ENCODE data around the gene SLC16A6. TPM values are rescaled to one million over a fixed set of nuclear protein-coding genes. Genes with fewer than 3 reads are reported as not detected.
"Not testable (repeated sequence)": the region's sequence is repeated elsewhere in the genome, so short reads cannot be mapped to it uniquely, and the experiment has no call there.

Gene SLC16A6
- total RNA-seq, 2 experiments from 2014 or later, result 6.0 to 10.7 TPM

DNA sequence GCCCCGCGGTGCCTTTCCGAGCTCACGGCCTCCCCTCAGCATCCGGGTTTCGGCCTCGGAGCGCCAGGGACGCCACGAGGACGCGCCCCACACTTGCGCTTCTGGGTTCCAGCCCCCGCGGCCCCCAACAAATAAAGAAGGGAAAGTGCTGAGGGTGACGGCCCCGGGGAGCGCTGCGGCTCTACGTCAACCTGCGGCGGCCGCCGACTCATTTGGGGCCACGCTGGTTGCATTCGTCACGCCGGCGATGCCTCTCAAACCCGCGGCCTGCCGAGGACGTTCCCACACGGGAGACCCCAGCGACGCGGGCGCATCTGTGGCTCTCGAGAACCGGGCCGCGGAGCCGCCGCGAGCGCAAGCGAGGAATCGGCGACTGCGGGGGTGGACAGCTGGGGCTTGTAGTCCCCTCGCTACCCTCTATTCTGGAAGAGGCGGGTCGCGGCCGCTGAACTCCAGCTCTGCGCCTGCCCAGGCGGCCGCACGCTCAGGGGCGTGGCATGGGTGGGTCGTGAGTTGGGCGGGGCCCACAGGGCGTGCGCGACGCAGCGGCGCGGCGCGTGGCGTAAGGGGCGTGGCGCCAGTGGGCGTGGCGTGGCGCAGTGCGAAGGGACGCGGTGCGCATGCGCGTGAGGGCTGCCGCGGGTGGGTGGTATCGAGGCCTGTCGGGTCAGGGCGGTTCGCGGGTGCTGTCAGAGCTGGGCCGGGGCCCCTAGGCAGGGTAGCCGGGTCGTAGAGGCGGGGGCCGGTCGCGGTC lies 43.3 kb downstream of the SLC16A6 start, which contains the start of gene AMZ2:
TSS of gene AMZ2 (plus strand) at position 599 of the 754 bp plus-strand sequence. CDS start 2,145 bp downstream, outside the sequence.
- no peaks in the 10 kb centered on the region for H3K9me3 Mint-ChIP-seq (ENCODE audit: low read depth)
- ATAC-seq (peak; percentile 90), DNase-seq (peak; percentile 96)
- peaks cover 48% of the 10 kb centered on the region for H3K4me1 Mint-ChIP-seq
- peaks cover 38% of the 10 kb centered on the region for H3K36me3 Mint-ChIP-seq
- H3K4me3 Mint-ChIP-seq, result peak within 1 kb of the TSS; percentile 81
- no peaks in the 10 kb centered on the region for H3K27me3 Mint-ChIP-seq
- H3K27ac Mint-ChIP-seq, result peak within 1 kb of the TSS; percentile 91
- CTCF ChIA-PET, result interaction anchor here (0.7 to 4.5 kb wide), 14 partner anchors 11 to 1595 kb away, joined by 3 to 27 read pairs (median 7); no protein-coding TSS in a partner anchor

DNA sequence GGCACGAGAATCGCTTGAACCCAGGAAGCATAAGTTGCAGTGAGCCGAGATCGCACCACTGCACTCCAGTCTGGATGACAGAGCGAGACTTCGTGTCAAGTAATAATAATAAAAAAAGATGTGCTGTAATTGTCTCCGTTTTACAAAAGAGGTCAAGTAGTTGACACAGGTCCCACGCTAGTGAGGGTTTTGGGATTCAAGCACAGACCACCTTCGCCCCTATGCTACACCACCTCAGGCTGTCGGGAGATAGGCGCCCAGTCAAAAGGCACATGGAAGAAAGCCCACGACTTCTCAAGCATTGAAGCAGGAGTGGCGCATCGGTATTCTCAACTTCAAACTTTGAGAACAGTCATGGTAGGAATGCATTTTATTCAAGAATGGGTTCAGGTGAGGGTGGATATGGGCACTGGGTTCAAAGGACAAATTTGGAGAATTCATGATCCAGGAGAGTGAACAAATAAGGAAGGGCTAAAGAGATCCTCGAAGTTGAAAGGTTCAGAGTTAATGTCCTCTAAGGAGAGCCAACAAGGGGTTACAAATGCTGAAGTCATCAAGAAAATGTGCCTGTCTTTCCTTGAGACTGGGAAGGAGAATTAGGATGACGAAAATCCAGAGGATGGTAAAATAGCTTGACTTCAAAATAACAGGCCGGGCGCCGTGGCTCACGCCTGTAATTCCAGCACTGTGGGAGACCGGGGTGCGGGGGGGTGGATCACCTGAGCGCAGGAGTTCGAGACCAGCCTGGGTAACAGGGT lies 44.5 kb downstream of the SLC16A6 start:
- CTCF ChIA-PET, result interaction anchor here (0.6 to 4.5 kb wide), 12 partner anchors 9 to 216 kb away, joined by 3 to 27 read pairs (median 10); no protein-coding TSS in a partner anchor
- Mint-ChIP-seq H3K27ac (peak overlapping the region; percentile 91), H3K36me3 (peaks cover 30% of the 10 kb centered on the region), H3K27me3 (no peaks in the 10 kb centered on the region), H3K9me3 (ENCODE audit: low read depth) (no peaks in the 10 kb centered on the region), H3K4me3 (peak overlapping the region; percentile 81), H3K4me1 (peaks cover 44% of the 10 kb centered on the region)
- ATAC-seq (no peak), DNase-seq (no peak)

DNA sequence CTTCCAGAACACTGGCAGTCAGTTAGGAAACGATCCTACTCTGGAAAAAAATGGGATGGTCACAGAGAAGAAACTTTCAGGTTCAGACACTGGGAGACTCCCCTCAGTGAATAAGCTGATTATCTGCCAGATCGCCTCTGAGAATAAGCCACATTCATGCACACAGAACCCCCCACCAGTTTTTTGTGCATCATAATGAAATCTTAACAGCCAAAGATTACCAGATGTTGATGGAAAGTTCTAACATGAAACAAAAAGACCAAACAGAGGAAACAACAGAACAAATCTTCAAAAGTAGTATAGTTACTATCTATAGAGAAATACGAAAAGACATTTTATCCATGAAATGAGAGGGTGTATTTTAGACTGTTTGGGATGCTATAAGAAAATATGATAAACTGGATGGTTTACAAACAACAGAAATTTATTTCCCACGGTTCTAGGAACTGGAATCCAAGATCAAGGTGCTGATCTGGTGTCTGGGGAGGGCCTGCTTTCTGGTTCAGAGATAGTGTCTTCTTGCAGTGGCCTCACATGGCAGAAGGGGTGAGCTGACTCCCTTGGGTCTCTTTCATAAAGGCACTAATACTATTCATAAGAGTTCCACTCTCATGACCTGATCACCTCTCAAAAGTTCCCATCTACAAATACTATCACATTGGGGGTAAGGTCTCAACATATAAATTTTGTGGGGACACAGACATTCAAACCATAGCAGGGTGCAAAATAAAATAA lies 51.1 kb downstream of the SLC16A6 start:
- peaks cover 62% of the 10 kb centered on the region for H3K4me1 Mint-ChIP-seq
- peak overlapping the region; percentile 76 for H3K4me3 Mint-ChIP-seq
- peaks cover 17% of the 10 kb centered on the region for H3K36me3 Mint-ChIP-seq
- peak overlapping the region; percentile 99 for H3K27ac Mint-ChIP-seq
- ATAC-seq (no peak), DNase-seq (no peak)
- H3K27me3 Mint-ChIP-seq, result no peaks in the 10 kb centered on the region
- CTCF ChIA-PET, result interaction anchor here (3.9 kb wide), 1 partner anchor 34 kb away, joined by 20 read pairs; no protein-coding TSS in a partner anchor
- no peaks in the 10 kb centered on the region for H3K9me3 Mint-ChIP-seq (ENCODE audit: low read depth)

- H3K36me3 Mint-ChIP-seq, result peaks cover 17% of the 10 kb centered on the region
- peak; percentile 62 for DNase-seq
- H3K4me3 Mint-ChIP-seq, result peak overlapping the region; percentile 76
- no peaks in the 10 kb centered on the region for H3K27me3 Mint-ChIP-seq
- peak overlapping the region; percentile 99 for H3K27ac Mint-ChIP-seq
- H3K4me1 Mint-ChIP-seq, result peaks cover 64% of the 10 kb centered on the region
- peak; percentile 13 for ATAC-seq
- CTCF ChIA-PET, result interaction anchor here (1.0 to 3.9 kb wide), 5 partner anchors 15 to 65 kb away, joined by 3 to 20 read pairs (median 5); partner anchors contain the start of genes ARSG and SLC16A6
- H3K9me3 Mint-ChIP-seq (ENCODE audit: low read depth), result no peaks in the 10 kb centered on the region
Measured at GRCh38 chr17:68238871-68239253, 52.1 kb downstream of the SLC16A6 start.

GRCh38 chr17:68238164-68238870 lies 52.6 kb downstream of the SLC16A6 start:
- Mint-ChIP-seq H3K36me3 (peaks cover 17% of the 10 kb centered on the region), H3K4me3 (peak overlapping the region; percentile 76), H3K9me3 (ENCODE audit: low read depth) (no peaks in the 10 kb centered on the region), H3K4me1 (peaks cover 64% of the 10 kb centered on the region), H3K27me3 (no peaks in the 10 kb centered on the region), H3K27ac (peak overlapping the region; percentile 99)
- CTCF ChIA-PET, result interaction anchor here (0.7 to 3.9 kb wide), 11 partner anchors 10 to 222 kb away, joined by 3 to 21 read pairs (median 3); partner anchors contain the start of genes AMZ2, ARSG and SLC16A6
- ATAC-seq (peak; percentile 13), DNase-seq (no peak)

GRCh38 chr17:68237369-68238163 lies 53.4 kb downstream of the SLC16A6 start:
- Mint-ChIP-seq H3K4me1 (peaks cover 68% of the 10 kb centered on the region), H3K4me3 (peak overlapping the region; percentile 76), H3K36me3 (peaks cover 20% of the 10 kb centered on the region), H3K27ac (peak overlapping the region; percentile 99)
- CTCF ChIA-PET, result interaction anchor here (0.7 to 3.9 kb wide), 13 partner anchors 11 to 223 kb away, joined by 3 to 21 read pairs (median 4); partner anchors contain the start of genes AMZ2, ARSG and SLC16A6
- ATAC-seq (peak; percentile 77), DNase-seq (peak; percentile 76)
- H3K27me3 Mint-ChIP-seq; H3K9me3 Mint-ChIP-seq (ENCODE audit: low read depth): not testable (repeated sequence)

DNA sequence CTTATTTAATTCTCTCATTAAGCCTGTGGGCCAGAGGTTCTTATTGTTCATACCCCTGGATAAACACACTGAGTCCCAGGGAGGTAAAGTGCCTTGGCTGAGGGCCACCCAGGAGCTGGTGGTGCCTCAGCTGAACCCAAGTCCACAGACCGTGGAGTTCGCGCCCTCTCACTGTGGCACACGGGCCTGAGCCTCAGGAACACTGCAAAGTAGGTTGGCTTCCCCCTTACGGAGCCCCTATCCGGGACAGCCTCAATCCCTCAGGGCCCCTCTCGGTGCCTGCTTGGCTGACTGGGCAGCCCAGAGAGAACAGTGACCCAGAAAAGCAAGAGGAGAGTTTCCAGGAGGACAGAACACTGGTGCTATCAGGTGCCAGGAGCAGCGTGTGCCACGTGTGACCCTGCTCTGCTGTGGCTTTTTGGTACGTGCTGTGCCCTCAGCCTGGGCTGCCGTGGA lies 55.6 kb downstream of the SLC16A6 start:
- DNase-seq; H3K27me3 Mint-ChIP-seq; H3K9me3 Mint-ChIP-seq (ENCODE audit: low read depth): not testable (repeated sequence)
- CTCF ChIA-PET, result interaction anchor here (0.7 to 1.1 kb wide), 4 partner anchors 23 to 163 kb away, joined by 3 read pairs; no protein-coding TSS in a partner anchor
- peak; percentile 5 for ATAC-seq
- H3K4me3 Mint-ChIP-seq, result peak overlapping the region; percentile 29
- peaks cover 13% of the 10 kb centered on the region for H3K36me3 Mint-ChIP-seq
- peaks cover 58% of the 10 kb centered on the region for H3K4me1 Mint-ChIP-seq
- H3K27ac Mint-ChIP-seq, result peak overlapping the region; percentile 88

GRCh38 chr17:68234726-68235335 lies 56.1 kb downstream of the SLC16A6 start:
- DNase-seq, result peak; percentile 80
- ATAC-seq, result peak; percentile 59
- peak overlapping the region; percentile 88 for H3K27ac Mint-ChIP-seq
- CTCF ChIA-PET, result interaction anchor here (0.8 to 1.2 kb wide), 4 partner anchors 14 to 59 kb away, joined by 3 to 4 read pairs (median 3); no protein-coding TSS in a partner anchor
- H3K4me3 Mint-ChIP-seq, result peak overlapping the region; percentile 18
- not testable (repeated sequence) for H3K9me3 Mint-ChIP-seq (ENCODE audit: low read depth); H3K27me3 Mint-ChIP-seq; H3K36me3 Mint-ChIP-seq
- H3K4me1 Mint-ChIP-seq, result peaks cover 53% of the 10 kb centered on the region

DNA sequence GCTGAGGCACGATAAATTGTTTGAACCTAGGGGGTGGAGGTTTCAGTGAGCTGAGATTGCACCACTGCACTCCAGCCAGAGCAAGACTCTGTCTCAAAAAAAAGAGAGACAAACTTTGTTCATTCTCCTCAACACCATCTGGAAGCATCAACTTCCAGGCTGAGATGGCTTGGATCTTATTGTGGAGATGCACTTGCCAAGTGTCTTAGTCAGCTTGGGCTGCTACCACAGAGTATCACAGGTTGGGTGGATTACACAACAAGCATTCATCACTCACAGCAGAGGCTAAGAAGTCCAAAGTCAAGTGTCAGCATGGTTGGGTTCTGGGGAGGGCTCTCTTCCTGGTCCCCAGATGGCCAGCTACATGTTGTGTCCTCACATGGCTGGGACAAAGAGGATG lies 58.2 kb downstream of the SLC16A6 start:
- Mint-ChIP-seq H3K27ac (peak overlapping the region; percentile 49), H3K36me3 (peaks cover 13% of the 10 kb centered on the region), H3K4me1 (peaks cover 49% of the 10 kb centered on the region)
- CTCF ChIA-PET, result interaction anchor here (1.3 to 2.2 kb wide), 2 partner anchors 18 to 32 kb away, joined by 3 to 6 read pairs; no protein-coding TSS in a partner anchor
- not testable (repeated sequence) for H3K9me3 Mint-ChIP-seq (ENCODE audit: low read depth); DNase-seq; H3K4me3 Mint-ChIP-seq; ATAC-seq; H3K27me3 Mint-ChIP-seq

GRCh38 chr17:68231541-68231940 lies 59.4 kb downstream of the SLC16A6 start:
- CTCF ChIA-PET, result no interaction called here
- Mint-ChIP-seq H3K27me3 (no peaks in the 10 kb centered on the region), H3K4me3 (no peak overlapping the region), H3K4me1 (peaks cover 43% of the 10 kb centered on the region), H3K9me3 (ENCODE audit: low read depth) (no peaks in the 10 kb centered on the region), H3K27ac (no peak overlapping the region), H3K36me3 (peaks cover 10% of the 10 kb centered on the region)
- DNase-seq, result no peak
- no peak for ATAC-seq

GRCh38 chr17:68231131-68231530 lies 59.8 kb downstream of the SLC16A6 start:
- H3K36me3 Mint-ChIP-seq, result peaks cover 10% of the 10 kb centered on the region
- DNase-seq; H3K27me3 Mint-ChIP-seq; H3K9me3 Mint-ChIP-seq (ENCODE audit: low read depth); CTCF ChIA-PET; H3K27ac Mint-ChIP-seq; ATAC-seq; H3K4me3 Mint-ChIP-seq: not testable (repeated sequence)
- H3K4me1 Mint-ChIP-seq, result peaks cover 43% of the 10 kb centered on the region

Data from activated CD8-positive, alpha-beta memory T cell treated with anti-CD3 and anti-CD28 coated beads, Interleukin-2, amount 10 ng/mL, durations not matched to agents 7 days and 5 days (primary cell).